HepG2 (cell line): ENCODE results near the gene RPS6KA5. TPM values are rescaled to one million over a fixed set of nuclear protein-coding genes. Genes with fewer than 3 reads are reported as not detected.

Experiments used
- ATAC-seq: fragments of 200-7000 bp; cut with Tn5 transposase; 3 replicates; pipeline ENCODE4 v1.9.1; 2020; ENCODE audit warnings: mild to moderate bottlenecking, moderate library complexity
- BruUV-seq: library from RNA; stranded (reverse); fragments of 400-500 nt; replicated peaks from 2 replicates; lab custom pipeline; 2021; lab: Mats Ljungman, UMichigan
- CTCF ChIA-PET: fragments of 300-600 bp; formaldehyde crosslinking; extraction: SDS; loops from one replicate; lab custom pipeline; 2021; ENCODE audit warnings: low total read pairs, inconsistent platforms, low intra/inter-chr PET ratio; lab: Yijun Ruan, JAX
- POLR2A ChIA-PET: fragments of 350-600 bp; sonication (Branson Sonifier 250); formaldehyde crosslinking; loops from one replicate; lab custom pipeline; 2020; ENCODE audit warnings: antibody characterized with exemption, inconsistent platforms; lab: Yijun Ruan, JAX
- DNase-seq: peaks from one replicate; pipeline ENCODE4 v3.0.0-alpha.2; 2015; ENCODE audit warnings: low spot score
- FAIRE-seq: peaks from 3 replicates; lab custom pipeline; 2011; peaks lifted over from hg19 to GRCh38; lab: Jason Lieb, UNC
- H2AFZ ChIP-seq: one replicate; pipeline ENCODE4 v1.6.1; 2011; ENCODE audit warnings: low read length, inconsistent platforms
- H3K27ac ChIP-seq: fragments of 300-600 bp; 3 replicates; pipeline ENCODE4 v1.8.0; 2011; ENCODE audit warnings: mixed run types, mild to moderate bottlenecking, mixed read lengths, low read length, inconsistent platforms; ENCODE audit not compliant: insufficient read depth; ENCODE audit errors: extremely low read length
- H3K27me3 ChIP-seq, 2 experiments: fragments of 200-600 bp in 1 of 2; 2 replicates in 1 of 2; 3 replicates in 1 of 2; pipeline versions ENCODE4 v1.6.0 to v1.8.0; 2011; ENCODE audit warnings: low read length in 2 of 2, mild to moderate bottlenecking in 2 of 2, moderate library complexity in 2 of 2, inconsistent platforms in 1 of 2; ENCODE audit not compliant: insufficient read depth in 2 of 2, control insufficient read depth in 1 of 2
- H3K36me3 ChIP-seq, 2 experiments: fragments of 200-600 bp in 1 of 2; replicated peaks in 1 of 2; 2 replicates in 1 of 2; 3 replicates in 1 of 2; pipeline versions ENCODE4 v1.5.1 to v1.8.0; 2011; ENCODE audit warnings: low read length in 2 of 2, inconsistent platforms in 1 of 2; ENCODE audit not compliant: insufficient read depth in 2 of 2, control insufficient read depth in 1 of 2
- H3K4me1 ChIP-seq: 2 replicates; pipeline ENCODE4 v1.5.1; 2012; ENCODE audit warnings: low read length, inconsistent platforms; ENCODE audit not compliant: insufficient read depth
- H3K4me2 ChIP-seq: 2 replicates; pipeline ENCODE4 v1.6.0; 2011; ENCODE audit warnings: low read depth, low read length, inconsistent platforms
- H3K4me3 ChIP-seq, 3 experiments: fragments of 200-600 bp in 1 of 3; sonication (generic), shearing (Covaris generic) in 1 of 3; replicated peaks in 1 of 3; 2 replicates each; pipeline ENCODE4 v1.5.1; 2011 to 2016; ENCODE audit warnings: low read length in 3 of 3, inconsistent platforms in 2 of 3, low read depth in 2 of 3, mild to moderate bottlenecking in 2 of 3, control low read depth in 1 of 3, mixed read lengths in 1 of 3; ENCODE audit not compliant: insufficient read depth in 1 of 3
- H3K79me2 ChIP-seq: one replicate; pipeline ENCODE4 v1.6.1; 2011; ENCODE audit warnings: low read length, inconsistent platforms; ENCODE audit not compliant: insufficient read depth
- H3K9ac ChIP-seq: 2 replicates; pipeline ENCODE4 v1.6.0; 2011; ENCODE audit warnings: mild to moderate bottlenecking, low read depth, low read length, inconsistent platforms; ENCODE audit not compliant: insufficient read depth
- H3K9me3 ChIP-seq: 2 replicates; pipeline ENCODE4 v1.5.1; 2012; ENCODE audit warnings: mild to moderate bottlenecking, low read length
- H4K20me1 ChIP-seq: 2 replicates; pipeline ENCODE4 v1.6.0; 2011; ENCODE audit warnings: inconsistent platforms, mild to moderate bottlenecking, low read length, moderate library complexity; ENCODE audit not compliant: insufficient read depth
- CEBPG ChIP-seq: IDR thresholded peaks from 2 replicates; pipeline ENCODE4 v1.6.1; 2016
- FOSL1 ChIP-seq: sonication (generic); formaldehyde crosslinking; IDR thresholded peaks from 2 replicates; pipeline ENCODE4 v1.9.0; 2021; ENCODE audit warnings: missing genetic modification reagents, borderline replicate concordance
- FOXA1 ChIP-seq, 2 experiments: fragments of 450-650 bp in 1 of 2; sonication (generic) in 1 of 2; formaldehyde crosslinking in 1 of 2; IDR thresholded peaks; 2 replicates each; pipeline versions ENCODE4 v1.4.0 to v1.6.1; 2016 to 2020; ENCODE audit warnings: missing genetic modification reagents in 1 of 2
- IRF2 ChIP-seq: IDR thresholded peaks from 2 replicates; pipeline ENCODE4 v1.6.1; 2018; ENCODE audit warnings: missing genetic modification reagents, missing compliant biosample characterization
- RELA ChIP-seq: sonication (generic); formaldehyde crosslinking; IDR thresholded peaks from 2 replicates; pipeline ENCODE4 v1.4.0; 2020; ENCODE audit warnings: missing genetic modification reagents
- SP140L ChIP-seq: sonication (generic); formaldehyde crosslinking; IDR thresholded peaks from 2 replicates; pipeline ENCODE4 v1.4.0; 2020; ENCODE audit warnings: missing genetic modification reagents, borderline replicate concordance
- TRIM24 ChIP-seq: sonication (generic); formaldehyde crosslinking; IDR thresholded peaks from 2 replicates; pipeline ENCODE4 v1.8.0; 2022; ENCODE audit warnings: mild to moderate bottlenecking, missing genetic modification reagents
- ZC3H4 ChIP-seq: sonication (generic); formaldehyde crosslinking; IDR thresholded peaks from 2 replicates; pipeline ENCODE4 v1.4.0; 2020; ENCODE audit warnings: missing genetic modification reagents, borderline replicate concordance
- ZNF260 ChIP-seq: sonication (generic); formaldehyde crosslinking; IDR thresholded peaks from 2 replicates; pipeline ENCODE4 v1.4.0; 2020; ENCODE audit warnings: missing genetic modification reagents, low read depth, mild to moderate bottlenecking, borderline replicate concordance
- ZNF530 ChIP-seq: sonication (generic); formaldehyde crosslinking; IDR thresholded peaks from 2 replicates; pipeline ENCODE4 v1.5.0; 2020; ENCODE audit warnings: low read depth, mild to moderate bottlenecking, missing genetic modification reagents
- ZNF550 ChIP-seq: sonication (generic); formaldehyde crosslinking; IDR thresholded peaks from 2 replicates; pipeline ENCODE4 v1.4.0; 2020; ENCODE audit warnings: mild to moderate bottlenecking, missing genetic modification reagents, borderline replicate concordance
- ZNF784 ChIP-seq: sonication (generic); formaldehyde crosslinking; IDR thresholded peaks from 2 replicates; pipeline ENCODE4 v1.5.1; 2020; ENCODE audit warnings: missing genetic modification reagents, mild to moderate bottlenecking, borderline replicate concordance
- ZNF790 ChIP-seq: sonication (generic); formaldehyde crosslinking; IDR thresholded peaks from 2 replicates; pipeline ENCODE4 v1.8.0; 2022; ENCODE audit warnings: missing genetic modification reagents, mild to moderate bottlenecking, borderline replicate concordance
- ZSCAN9 ChIP-seq: IDR thresholded peaks from 2 replicates; pipeline ENCODE4 v1.6.1; 2016; ENCODE audit warnings: borderline replicate concordance
- WGBS: methylation state at CpG from one replicate; pipeline ENCODE4 v1.1.6; 2017; ENCODE audit warnings: low lambda C conversion rate; 5-methylcytosine and 5-hydroxymethylcytosine counted together
- in situ Hi-C: cut with HindIII; loops from 2 replicates; pipeline ENCODE4 v1.10.0; 2017; ENCODE audit warnings: low pct_unique_long_range_greater_than_20kb; ENCODE audit not compliant: extremely low pct_ligation_motif_present
- intact Hi-C: fragments of 100-400 bp; cut with micrococcal nuclease; formaldehyde crosslinking; loops from one replicate; pipeline ENCODE4 v1.10.0; 2022; ENCODE audit not compliant: unreplicated experiment
- polyA plus RNA-seq, 8 experiments: library from polyadenylated mRNA; depleted of rRNA in 3 of 8; stranded (reverse) in 7 of 8; unstranded in 1 of 8; fragments of >200 nt; fragmentation: Illumina TruSeq in 4 of 8; extraction: Trizol in 4 of 8; gene quantifications; 2 replicates each; pipeline versions ENCODE4 v1.2.1 to v1.2.3, GENCODE V29; 2011 to 2016; ENCODE audit warnings: low read depth in 4 of 8, missing spikeins in 1 of 8, mixed read lengths in 1 of 8; ENCODE audit not compliant: insufficient read depth in 1 of 8
- total RNA-seq, 5 experiments: library from RNA; depleted of rRNA; stranded (reverse); fragments of >200 nt; fragmentation: Illumina TruSeq; extraction: Trizol; gene quantifications; 2 replicates each; pipeline ENCODE4 v1.2.3, GENCODE V29; 2016; ENCODE audit warnings: low read depth in 1 of 5
- TF ChIP-seq, protein P1 (sequence below): sonication (generic); formaldehyde crosslinking; IDR thresholded peaks from 2 replicates; pipeline ENCODE4 v1.5.1; 2020; ENCODE audit warnings: missing genetic modification reagents, mild to moderate bottlenecking, borderline replicate concordance

The RPS6KA5 gene
- total and polyA plus RNA-seq, 2 of the 13 experiments (the other 11 are each of a cell fraction or from before 2014, with no cell fraction given): 0.50 to 0.58 TPM

- H3K9ac ChIP-seq: no peak overlapping the region
- no peak overlapping the region for H3K4me3 ChIP-seq
- H3K4me2 ChIP-seq: no peak overlapping the region
- intact Hi-C loops: no loop called here
- H3K27me3 ChIP-seq: peaks cover 1 to 20% of the 10 kb centered on the region in 2 experiments
- POLR2A ChIA-PET: no interaction called here
- H3K36me3 ChIP-seq: no peaks in the 10 kb centered on the region
- H4K20me1 ChIP-seq: no peaks in the 10 kb centered on the region
- peaks cover 24% of the 10 kb centered on the region for H3K4me1 ChIP-seq
- no peak for ATAC-seq
- TF ChIP-seq ZNF790 (no peak), SP140L (CRISPR knock-in tag) (no peak), FOSL1 (CRISPR knock-in tag) (no peak), IRF2 (CRISPR knock-in tag) (no peak), ZC3H4 (CRISPR knock-in tag) (no peak), FOXA1 (IDR thresholded peaks at IDR 0.05) (no peak), FOXA1 (CRISPR knock-in tag; IDR thresholded peaks at IDR 0.05) (no peak), RELA (CRISPR knock-in tag) (no peak), CEBPG (CRISPR knock-in tag) (no peak), ZSCAN9 (no peak), ZNF550 (CRISPR knock-in tag) (no peak), TRIM24 (CRISPR knock-in tag) (no peak), ZNF530 (CRISPR knock-in tag) (no peak), ZNF784 (CRISPR knock-in tag) (no peak), ZNF260 (CRISPR knock-in tag) (no peak)
- TF ChIP-seq, protein P1, sequence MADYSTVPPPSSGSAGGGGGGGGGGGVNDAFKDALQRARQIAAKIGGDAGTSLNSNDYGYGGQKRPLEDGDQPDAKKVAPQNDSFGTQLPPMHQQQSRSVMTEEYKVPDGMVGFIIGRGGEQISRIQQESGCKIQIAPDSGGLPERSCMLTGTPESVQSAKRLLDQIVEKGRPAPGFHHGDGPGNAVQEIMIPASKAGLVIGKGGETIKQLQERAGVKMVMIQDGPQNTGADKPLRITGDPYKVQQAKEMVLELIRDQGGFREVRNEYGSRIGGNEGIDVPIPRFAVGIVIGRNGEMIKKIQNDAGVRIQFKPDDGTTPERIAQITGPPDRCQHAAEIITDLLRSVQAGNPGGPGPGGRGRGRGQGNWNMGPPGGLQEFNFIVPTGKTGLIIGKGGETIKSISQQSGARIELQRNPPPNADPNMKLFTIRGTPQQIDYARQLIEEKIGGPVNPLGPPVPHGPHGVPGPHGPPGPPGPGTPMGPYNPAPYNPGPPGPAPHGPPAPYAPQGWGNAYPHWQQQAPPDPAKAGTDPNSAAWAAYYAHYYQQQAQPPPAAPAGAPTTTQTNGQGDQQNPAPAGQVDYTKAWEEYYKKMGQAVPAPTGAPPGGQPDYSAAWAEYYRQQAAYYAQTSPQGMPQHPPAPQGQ: no peak
- H2AFZ ChIP-seq: no peak overlapping the region
- CTCF ChIA-PET: no interaction called here
- DNase-seq: no peak
- no peaks in the 10 kb centered on the region for H3K79me2 ChIP-seq
- in situ Hi-C loops: no loop called here
- H3K9me3 ChIP-seq: no peaks in the 10 kb centered on the region
- H3K27ac ChIP-seq: no peak overlapping the region
- no peak for FAIRE-seq
- no TSS peak for BruUV-seq
- 19% methylated on average over 5 of the region's 5 CpGs for WGBS
Measured at GRCh38 chr14:90813442-90813841, 247.0 kb downstream of the RPS6KA5 start.
